RKO (cell line): ENCODE results near the gene PHETA2.
"Not testable (repeated sequence)": the region's sequence is repeated elsewhere in the genome, so short reads cannot be mapped to it uniquely, and the experiment has no call there.

ENCODE experiments used
- DNase-seq: peaks from one replicate; pipeline ENCODE4 v3.0.0-alpha.2; 2016; ENCODE audit warnings: low spot score

Gene PHETA2

DNA sequence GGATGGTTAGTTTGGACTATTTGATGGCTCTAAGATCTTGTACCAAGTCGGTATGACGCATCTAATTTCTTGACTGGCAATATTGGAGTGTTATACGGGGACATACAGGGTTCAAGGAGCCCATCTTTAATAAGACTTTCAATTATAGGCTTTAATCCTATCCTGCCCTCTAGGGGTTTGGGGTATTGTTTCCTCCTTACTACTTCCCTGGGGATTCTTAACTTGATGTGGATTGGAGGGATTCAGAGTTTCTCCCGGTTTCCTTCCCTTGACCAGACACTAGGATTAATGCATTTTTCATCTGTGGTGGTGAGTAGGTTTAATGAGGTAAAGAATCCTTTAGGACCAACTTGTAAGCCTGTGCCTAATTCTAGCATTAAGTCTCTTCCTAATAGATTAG, 37.8 kb downstream of the PHETA2 start:
- DNase-seq: no peak

DNA sequence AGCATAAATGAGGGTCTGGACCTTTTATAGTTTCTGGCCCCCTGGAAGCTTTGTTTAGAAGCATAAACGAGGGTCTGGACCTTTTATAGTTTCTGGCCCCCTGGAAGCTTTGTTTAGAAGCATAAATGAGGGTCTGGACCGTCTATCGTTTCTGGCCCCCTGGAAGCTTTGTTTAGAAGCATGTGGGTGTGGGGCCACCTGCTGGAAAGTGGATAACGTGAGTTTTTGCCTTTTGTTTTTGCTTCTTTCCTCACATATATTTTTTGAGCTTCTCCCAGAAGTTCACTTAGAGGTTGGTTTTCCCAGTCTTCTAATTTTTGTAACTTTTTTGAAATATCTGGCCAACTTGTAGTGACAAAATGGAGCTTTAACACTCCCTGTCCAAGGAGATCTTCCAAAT, 38.7 kb downstream of the PHETA2 start:
- DNase-seq: not testable (repeated sequence)

DNA sequence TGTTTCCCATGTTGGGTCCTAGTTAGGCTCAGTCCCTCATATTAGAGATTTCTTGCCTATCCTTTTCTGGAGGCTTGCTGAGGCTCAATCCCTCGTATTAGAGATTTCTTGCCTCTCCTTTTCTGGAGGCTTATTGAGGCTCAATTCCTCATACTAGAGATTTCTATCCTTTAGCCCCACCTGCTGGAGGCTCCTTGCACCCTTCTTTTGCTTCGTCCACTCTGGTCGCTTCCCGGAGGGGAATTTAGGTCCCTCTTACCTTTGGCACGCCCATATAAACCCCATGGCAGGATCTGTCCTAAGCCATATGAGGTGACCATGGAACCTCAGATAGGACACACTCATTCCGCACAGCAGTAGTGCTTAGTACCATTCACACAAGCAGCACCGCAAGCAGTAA, 40.7 kb downstream of the PHETA2 start:
- DNase-seq: no peak

DNA sequence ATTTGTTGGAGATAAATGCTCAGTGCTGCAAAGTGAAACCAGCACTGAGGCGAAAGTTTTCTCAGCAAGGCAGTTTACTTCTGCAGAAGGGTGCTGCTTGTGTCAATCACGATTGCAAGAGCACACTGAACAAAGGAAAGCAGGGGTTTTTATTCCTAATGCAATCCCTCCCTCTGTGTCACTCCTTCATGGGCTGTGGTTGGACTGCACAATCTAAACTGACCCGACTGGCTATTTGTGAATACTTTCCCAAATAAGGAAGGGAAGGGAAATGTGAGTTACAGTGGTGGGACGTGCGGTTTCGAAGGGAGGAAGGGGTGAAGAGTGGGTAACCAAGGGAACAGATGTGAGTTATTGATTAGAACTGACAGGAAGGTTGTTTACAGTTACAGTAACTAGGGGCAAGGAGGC, 41.4 kb downstream of the PHETA2 start:
- not testable (repeated sequence) for DNase-seq

DNA sequence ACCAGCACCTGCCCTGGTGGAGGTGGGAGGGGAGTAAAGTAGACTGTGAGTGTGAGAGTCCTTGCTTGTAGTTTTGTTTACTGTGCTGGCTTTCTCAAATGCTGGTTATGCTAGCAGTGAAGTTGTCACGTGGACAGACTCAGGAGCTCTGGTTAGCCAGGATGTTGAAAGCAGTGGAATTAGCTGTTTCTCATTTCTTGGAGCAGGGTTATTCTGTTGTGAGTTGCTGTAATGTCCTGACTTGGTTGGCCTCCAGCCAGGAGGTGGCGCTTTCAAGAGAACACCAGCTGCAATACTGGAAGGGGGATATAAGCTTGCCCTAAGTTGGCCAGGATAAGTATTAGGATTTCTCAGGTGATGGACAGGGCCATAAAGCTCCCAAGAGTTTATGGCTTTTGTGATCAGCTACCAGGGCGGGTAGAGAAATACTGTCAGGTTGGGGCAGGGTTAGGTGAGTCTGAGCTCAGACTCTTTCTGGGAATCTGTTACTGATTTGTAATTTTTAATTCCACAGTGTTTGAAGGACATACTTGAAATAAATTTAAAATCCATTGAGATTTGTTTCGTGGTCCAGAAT, 42.9 kb downstream of the PHETA2 start:
- no peak for DNase-seq

DNA sequence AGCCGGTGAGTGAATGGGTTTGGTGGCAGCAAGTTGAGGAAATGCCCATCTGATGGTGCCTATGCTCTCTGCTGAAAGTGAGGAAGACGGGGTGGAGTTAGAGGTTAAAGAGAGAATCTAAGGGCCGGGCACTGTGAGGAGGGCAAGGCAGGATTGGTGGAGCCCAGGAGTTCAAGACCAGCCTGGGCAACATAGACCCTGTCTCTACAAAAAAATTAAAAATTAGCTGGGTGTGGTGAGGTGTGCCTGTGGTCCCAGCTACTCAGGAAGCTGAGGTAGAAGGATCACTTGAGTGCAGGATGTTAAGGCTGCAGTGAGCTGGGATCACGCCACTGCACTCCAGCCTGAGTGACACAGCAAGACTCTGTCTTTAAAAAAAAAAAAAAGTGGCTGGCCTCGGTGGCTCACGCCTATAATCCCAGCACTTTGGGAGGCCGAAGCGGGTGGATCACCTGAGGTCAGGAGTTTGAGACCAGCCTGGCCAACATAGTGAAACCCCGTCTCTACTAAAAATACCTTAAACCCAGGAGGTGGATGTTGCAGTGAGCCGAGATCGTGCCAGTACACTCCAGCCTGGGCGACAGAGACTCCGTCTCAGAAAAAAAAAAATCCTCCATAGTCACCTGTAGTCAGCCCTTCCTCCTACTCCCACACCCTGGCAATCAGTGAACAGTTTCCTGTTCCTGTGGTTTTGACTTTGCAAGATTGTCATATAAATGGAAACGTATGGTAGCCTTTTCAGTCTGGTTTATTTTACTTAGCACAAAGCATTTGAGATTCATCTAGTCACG, 46.4 kb downstream of the PHETA2 start:
- DNase-seq: not testable (repeated sequence)

DNA sequence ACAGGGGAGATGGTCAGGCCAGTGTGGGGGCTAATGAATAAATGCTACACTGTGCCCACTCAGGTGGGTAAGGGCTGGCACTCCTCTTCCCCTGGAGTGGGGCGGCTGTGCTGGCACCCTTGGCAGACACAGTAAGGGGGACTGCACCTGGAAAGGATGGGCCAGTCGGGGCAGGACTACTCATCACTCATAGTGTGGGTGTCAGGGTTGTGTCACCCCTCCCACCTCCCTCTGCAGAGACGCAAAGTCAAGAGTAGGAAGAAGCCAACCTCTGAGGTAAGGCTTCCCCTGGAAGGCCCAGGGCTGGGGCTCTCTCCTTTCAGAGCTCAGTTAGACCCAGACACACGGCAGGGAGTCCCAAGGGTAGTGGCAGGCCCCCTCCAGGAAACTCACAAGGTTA, 49.5 kb downstream of the PHETA2 start:
- DNase-seq: not testable (repeated sequence)

DNA sequence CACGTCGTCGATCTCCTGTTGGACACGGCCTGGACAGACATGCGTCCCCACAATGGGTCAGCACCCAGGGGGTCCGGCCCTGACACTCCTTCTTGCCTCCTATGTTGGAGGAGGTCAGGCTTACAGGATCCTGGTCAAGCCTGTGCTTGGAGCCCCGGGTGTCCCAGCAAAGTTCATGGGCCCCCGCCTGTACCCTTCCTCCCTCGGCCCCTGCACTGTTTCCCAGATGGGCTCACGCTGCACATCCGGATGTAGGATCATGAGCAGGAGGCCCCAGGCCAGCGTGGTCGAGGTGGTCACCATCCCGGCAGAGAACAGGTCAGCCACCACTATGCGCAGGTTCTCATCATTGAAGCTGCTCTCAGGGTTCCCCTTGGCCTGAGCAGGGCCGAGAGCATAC, 53.6 kb downstream of the PHETA2 start:
- DNase-seq: no peak

DNA sequence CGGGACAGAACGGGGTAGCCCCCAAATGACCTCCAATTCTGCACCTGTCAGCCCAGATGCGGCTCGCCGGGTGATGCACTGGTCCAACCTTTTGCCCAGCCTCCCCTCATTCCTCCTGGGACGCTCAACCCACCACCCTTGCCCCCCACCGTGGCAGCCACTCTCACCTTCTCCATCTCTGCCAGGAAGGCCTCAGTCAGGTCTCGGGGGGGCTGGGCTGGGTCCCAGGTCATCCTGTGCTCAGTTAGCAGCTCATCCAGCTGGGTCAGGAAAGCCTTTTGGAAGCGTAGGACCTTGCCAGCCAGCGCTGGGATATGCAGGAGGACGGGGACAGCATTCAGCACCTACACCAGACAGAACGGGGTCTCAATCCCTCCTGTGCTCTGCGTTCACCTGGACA, 54.0 kb downstream of the PHETA2 start:
- DNase-seq: not testable (repeated sequence)
